MM.1S (cell line): Measurements from ENCODE around the gene MEMO1.

ENCODE experiments used
- EZH2 ChIP-seq: fragments of 300-600 bp; sonication (generic); optimal IDR thresholded peaks from 2 replicates; pipeline ENCODE3; 2017; ENCODE audit warnings: low read depth, mild to moderate bottlenecking, antibody characterized with exemption, low read length, mixed read lengths
- EZH2phosphoT487 ChIP-seq: fragments of 300-600 bp; sonication (generic); IDR thresholded peaks from 2 replicates; pipeline ENCODE4 v1.6.1; 2018; ENCODE audit warnings: antibody characterized with exemption, low read length
- TF ChIP-seq, protein P1 (sequence below): fragments of 300-600 bp; sonication (generic); IDR thresholded peaks from 2 replicates; pipeline ENCODE4 v1.5.1; 2016; ENCODE audit warnings: antibody characterized with exemption, low read length, mixed read lengths

GRCh38 chr2:31832363-31832762 lies 178.4 kb downstream of the MEMO1 start:
- TF ChIP-seq EZH2 (no peak), EZH2phosphoT487 (no peak)
- TF ChIP-seq, protein P1, sequence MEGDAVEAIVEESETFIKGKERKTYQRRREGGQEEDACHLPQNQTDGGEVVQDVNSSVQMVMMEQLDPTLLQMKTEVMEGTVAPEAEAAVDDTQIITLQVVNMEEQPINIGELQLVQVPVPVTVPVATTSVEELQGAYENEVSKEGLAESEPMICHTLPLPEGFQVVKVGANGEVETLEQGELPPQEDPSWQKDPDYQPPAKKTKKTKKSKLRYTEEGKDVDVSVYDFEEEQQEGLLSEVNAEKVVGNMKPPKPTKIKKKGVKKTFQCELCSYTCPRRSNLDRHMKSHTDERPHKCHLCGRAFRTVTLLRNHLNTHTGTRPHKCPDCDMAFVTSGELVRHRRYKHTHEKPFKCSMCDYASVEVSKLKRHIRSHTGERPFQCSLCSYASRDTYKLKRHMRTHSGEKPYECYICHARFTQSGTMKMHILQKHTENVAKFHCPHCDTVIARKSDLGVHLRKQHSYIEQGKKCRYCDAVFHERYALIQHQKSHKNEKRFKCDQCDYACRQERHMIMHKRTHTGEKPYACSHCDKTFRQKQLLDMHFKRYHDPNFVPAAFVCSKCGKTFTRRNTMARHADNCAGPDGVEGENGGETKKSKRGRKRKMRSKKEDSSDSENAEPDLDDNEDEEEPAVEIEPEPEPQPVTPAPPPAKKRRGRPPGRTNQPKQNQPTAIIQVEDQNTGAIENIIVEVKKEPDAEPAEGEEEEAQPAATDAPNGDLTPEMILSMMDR, result no peak
